SK-N-SH (cell line): ENCODE results near the gene ZNF622. TPM values are rescaled to one million over a fixed set of nuclear protein-coding genes. Genes with fewer than 3 reads are reported as not detected.

Experiments
- CTCF ChIA-PET: fragments of 300-600, 350-600 bp; formaldehyde crosslinking; extraction: SDS; loops from one replicate; lab custom pipeline; 2021; lab: Yijun Ruan, JAX
- POLR2A ChIA-PET: fragments of 350-600 bp; sonication (Branson Sonifier 250); formaldehyde crosslinking; extraction: SDS; loops from one replicate; lab custom pipeline; 2020; ENCODE audit warnings: antibody characterized with exemption, inconsistent platforms; lab: Yijun Ruan, JAX
- DNase-seq: peaks from one replicate; pipeline ENCODE4 v3.0.0; 2012
- H2AFZ ChIP-seq: fragments of 200-600 bp; sonication (generic); 2 replicates; pipeline ENCODE4 v1.8.1; 2016; ENCODE audit warnings: antibody characterized with exemption, mild to moderate bottlenecking, low read depth
- H3F3A ChIP-seq: fragments of 200-600 bp; sonication (generic); replicated peaks from 2 replicates; pipeline ENCODE3; 2016; ENCODE audit warnings: antibody characterized with exemption, mild to moderate bottlenecking; ENCODE audit not compliant: insufficient read depth
- H3K27ac ChIP-seq, 2 experiments: fragments of 200-500 bp in 1 of 2; fragments of 200-600 bp in 1 of 2; sonication (Bioruptor generic) in 1 of 2; sonication (generic), shearing (Covaris generic) in 1 of 2; 2 replicates each; pipeline versions ENCODE4 v1.5.1 to v1.6.1; 2014 to 2016; ENCODE audit warnings: low read depth in 2 of 2, inconsistent platforms in 1 of 2, low read length in 1 of 2, mild to moderate bottlenecking in 1 of 2, mixed read lengths in 1 of 2
- H3K27me3 ChIP-seq: fragments of 200-600 bp; sonication (generic), shearing (Covaris generic); 2 replicates; pipeline ENCODE4 v1.6.1; 2016; ENCODE audit warnings: mixed run types; ENCODE audit not compliant: insufficient read depth
- H3K36me3 ChIP-seq, 2 experiments: fragments of 200-500 bp in 1 of 2; fragments of 200-600 bp in 1 of 2; sonication (Bioruptor generic) in 1 of 2; sonication (generic) in 1 of 2; replicated peaks in 1 of 2; 2 replicates each; pipeline versions ENCODE3 to v1.5.1; 2014 to 2016; ENCODE audit warnings: low read length in 1 of 2, mild to moderate bottlenecking in 1 of 2; ENCODE audit not compliant: insufficient read depth in 2 of 2, control insufficient read depth in 1 of 2
- H3K4me1 ChIP-seq, 2 experiments: fragments of 200-500 bp in 1 of 2; fragments of 200-600 bp in 1 of 2; sonication (Bioruptor generic) in 1 of 2; sonication (generic), shearing (Covaris generic) in 1 of 2; 2 replicates each; pipeline versions ENCODE4 v1.5.1 to v1.6.1; 2014 to 2016; ENCODE audit warnings: low read depth in 1 of 2, low read length in 1 of 2, mixed run types in 1 of 2; ENCODE audit not compliant: insufficient read depth in 2 of 2, control insufficient read depth in 1 of 2
- H3K4me2 ChIP-seq: fragments of 200-600 bp; sonication (generic), shearing (Covaris generic); 2 replicates; pipeline ENCODE4 v1.6.1; 2017; ENCODE audit warnings: mixed run types
- H3K4me3 ChIP-seq, 2 experiments: fragments of 200-500 bp in 1 of 2; fragments of 200-600 bp in 1 of 2; sonication (Bioruptor generic) in 1 of 2; sonication (generic), shearing (Covaris generic) in 1 of 2; 2 replicates each; pipeline versions ENCODE4 v1.5.1 to v1.8.1; 2014 to 2016; ENCODE audit warnings: low read depth in 2 of 2, inconsistent platforms in 1 of 2, low read length in 1 of 2, mild to moderate bottlenecking in 1 of 2, mixed read lengths in 1 of 2, moderate library complexity in 1 of 2
- H3K79me2 ChIP-seq: fragments of 200-600 bp; sonication (generic); 2 replicates; pipeline ENCODE4 v1.8.1; 2017; ENCODE audit warnings: mild to moderate bottlenecking; ENCODE audit not compliant: insufficient read depth
- H3K9ac ChIP-seq: fragments of 200-600 bp; sonication (generic); 2 replicates; pipeline ENCODE4 v1.6.1; 2017; ENCODE audit warnings: mixed run types
- H3K9me2 ChIP-seq: fragments of 200-600 bp; sonication (generic); 2 replicates; pipeline ENCODE4 v1.6.1; 2017; ENCODE audit warnings: mixed run types
- H3K9me3 ChIP-seq: fragments of 200-600 bp; sonication (generic); 2 replicates; pipeline ENCODE4 v1.6.1; 2017; ENCODE audit warnings: mixed run types, mild to moderate bottlenecking, moderate library complexity
- H4K20me1 ChIP-seq: fragments of 200-600 bp; sonication (generic); 2 replicates; pipeline ENCODE4 v1.6.1; 2017; ENCODE audit warnings: mild to moderate bottlenecking, mixed run types; ENCODE audit not compliant: insufficient read depth
- CHD2 ChIP-seq: fragments of 150-350 bp; IDR thresholded peaks from 2 replicates; pipeline ENCODE4 v1.6.1; 2018; ENCODE audit warnings: low read length; ENCODE audit not compliant: partially characterized antibody
- ELF1 ChIP-seq: IDR thresholded peaks from 2 replicates; pipeline ENCODE4 v1.4.0; 2012
- EP300 ChIP-seq, 2 experiments: IDR thresholded peaks; 2 replicates each; pipeline versions ENCODE4 v1.4.0 to v1.6.1; 2012; ENCODE audit warnings: borderline replicate concordance in 1 of 2, low read depth in 1 of 2, low read length in 1 of 2
- FOSL2 ChIP-seq: IDR thresholded peaks from 2 replicates; pipeline ENCODE4 v1.4.0; 2012; ENCODE audit warnings: low read depth, mild to moderate bottlenecking, moderate library complexity, borderline replicate concordance
- FOXM1 ChIP-seq: IDR thresholded peaks from 2 replicates; pipeline ENCODE4 v1.4.0; 2012; ENCODE audit warnings: low read depth, mild to moderate bottlenecking
- GATA2 ChIP-seq: sonication (generic); formaldehyde crosslinking; IDR thresholded peaks from 2 replicates; pipeline ENCODE4 v1.5.0; 2020; ENCODE audit warnings: mild to moderate bottlenecking, missing genetic modification reagents
- JUND ChIP-seq: IDR thresholded peaks from 2 replicates; pipeline ENCODE4 v1.4.0; 2012
- MAX ChIP-seq: IDR thresholded peaks from 2 replicates; pipeline ENCODE4 v1.4.0; 2012; ENCODE audit warnings: low read depth
- NRF1 ChIP-seq: IDR thresholded peaks from 2 replicates; pipeline ENCODE4 v1.6.1; 2012; ENCODE audit warnings: low read depth, mild to moderate bottlenecking, low read length
- PBX3 ChIP-seq: IDR thresholded peaks from 2 replicates; pipeline ENCODE4; 2012
- POLR2AphosphoS5 ChIP-seq: IDR thresholded peaks from 2 replicates; pipeline ENCODE4 v1.6.1; 2012; ENCODE audit warnings: low read depth, low read length
- RAD21 ChIP-seq: IDR thresholded peaks from 2 replicates; pipeline ENCODE4 v1.6.1; 2012; ENCODE audit warnings: mild to moderate bottlenecking, low read length
- RCOR1 ChIP-seq: fragments of 150-350 bp; IDR thresholded peaks from 2 replicates; pipeline ENCODE4 v1.6.1; 2017; ENCODE audit warnings: antibody characterized with exemption, low read length
- RFX5 ChIP-seq: IDR thresholded peaks from 2 replicates; pipeline ENCODE4 v1.6.1; 2012; ENCODE audit warnings: mild to moderate bottlenecking, improper control_type of control experiment, low read length
- RXRA ChIP-seq: IDR thresholded peaks from 2 replicates; pipeline ENCODE4 v1.4.0; 2012; ENCODE audit warnings: low read depth, mild to moderate bottlenecking, borderline replicate concordance
- USF1 ChIP-seq: IDR thresholded peaks from 2 replicates; pipeline ENCODE4 v1.4.0; 2012; ENCODE audit warnings: low read depth, borderline replicate concordance
- WGBS: methylation state at CpG from one replicate; pipeline ENCODE4 v1.1.6; 2017; ENCODE audit warnings: low lambda C conversion rate; 5-methylcytosine and 5-hydroxymethylcytosine counted together
- polyA plus RNA-seq, 3 experiments: library from polyadenylated mRNA; depleted of rRNA; stranded (reverse); fragments of >200 nt; gene quantifications; 2 replicates each; pipeline ENCODE4 v1.2.3, GENCODE V29; 2012
- TF ChIP-seq, protein P1 (sequence below): fragments of 150-350 bp; IDR thresholded peaks from 2 replicates; pipeline ENCODE4 v1.6.1; 2016; ENCODE audit warnings: mild to moderate bottlenecking, low read depth, low read length
- TF ChIP-seq, protein P2 (sequence below): IDR thresholded peaks from 2 replicates; pipeline ENCODE4 v1.6.1; 2012; ENCODE audit warnings: mild to moderate bottlenecking, low read depth, low read length, moderate library complexity
- TF ChIP-seq, protein P3 (sequence below): fragments of 200-600 bp; sonication (generic); IDR thresholded peaks from 2 replicates; pipeline ENCODE4 v1.6.1; 2017; ENCODE audit warnings: antibody characterized with exemption, mild to moderate bottlenecking, moderate library complexity

The ZNF622 gene
- polyA plus RNA-seq, 1 of the 3 experiments (the other 2 are of a cell fraction): 20.0 TPM

DNA sequence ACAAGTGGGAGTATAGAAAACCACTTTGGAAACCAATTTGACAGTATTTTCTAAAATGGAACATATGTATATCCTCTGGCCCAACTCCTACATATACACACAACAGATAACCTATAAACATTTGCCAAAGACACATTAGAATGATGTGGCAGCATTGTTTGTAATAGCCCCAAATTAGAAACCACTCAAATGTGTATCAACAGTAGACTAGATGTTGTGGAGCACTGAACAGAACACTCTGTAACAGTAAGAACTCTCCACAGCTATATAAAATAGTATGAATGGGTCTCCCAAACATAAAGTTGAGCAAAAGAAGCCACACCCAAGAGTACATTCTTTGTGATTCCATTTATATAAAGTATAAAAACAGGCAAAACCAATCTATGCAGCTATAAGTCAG lies 6.1 kb downstream of the ZNF622 start:
- ChIA-PET CTCF (interaction anchor here (1.0 to 1.8 kb wide), 2 partner anchors 298 to 299 kb away, joined by 6 read pairs; no protein-coding TSS in a partner anchor), POLR2A (interaction anchor here (0.6 kb wide), 1 partner anchor 10 kb away, joined by 3 read pairs; no protein-coding TSS in a partner anchor)
- no peaks in the 10 kb centered on the region for H3K9me2 ChIP-seq
- no peaks in the 10 kb centered on the region for H3K9me3 ChIP-seq
- H3K4me3 ChIP-seq: no peak overlapping the region
- no peak overlapping the region for H3K27ac ChIP-seq
- peaks cover 0 to 13% of the 10 kb centered on the region in 2 experiments; a peak in 2 of 4 replicates for H3K4me1 ChIP-seq
- DNase-seq: no peak
- peaks cover 33% of the 10 kb centered on the region for H4K20me1 ChIP-seq
- no peak overlapping the region for H3K4me2 ChIP-seq
- H3K79me2 ChIP-seq: peaks cover 69% of the 10 kb centered on the region
- peaks cover 11% of the 10 kb centered on the region for H3F3A ChIP-seq
- peaks cover 69 to 85% of the 10 kb centered on the region in 2 experiments for H3K36me3 ChIP-seq
- H2AFZ ChIP-seq: no peak overlapping the region
- no peaks in the 10 kb centered on the region for H3K27me3 ChIP-seq
- TF ChIP-seq POLR2AphosphoS5 (no peak), GATA2 (CRISPR knock-in tag) (no peak), FOSL2 (no peak), RXRA (no peak), CHD2 (no peak), EP300 (IDR thresholded peaks at IDR 0.05; ENCODE audit: borderline replicate concordance in 1 of 2, low read depth in 1 of 2, low read length in 1 of 2) (no peak), FOXM1 (no peak), USF1 (no peak), MAX (no peak), RCOR1 (no peak), NRF1 (no peak)
- TF ChIP-seq, protein P1, sequence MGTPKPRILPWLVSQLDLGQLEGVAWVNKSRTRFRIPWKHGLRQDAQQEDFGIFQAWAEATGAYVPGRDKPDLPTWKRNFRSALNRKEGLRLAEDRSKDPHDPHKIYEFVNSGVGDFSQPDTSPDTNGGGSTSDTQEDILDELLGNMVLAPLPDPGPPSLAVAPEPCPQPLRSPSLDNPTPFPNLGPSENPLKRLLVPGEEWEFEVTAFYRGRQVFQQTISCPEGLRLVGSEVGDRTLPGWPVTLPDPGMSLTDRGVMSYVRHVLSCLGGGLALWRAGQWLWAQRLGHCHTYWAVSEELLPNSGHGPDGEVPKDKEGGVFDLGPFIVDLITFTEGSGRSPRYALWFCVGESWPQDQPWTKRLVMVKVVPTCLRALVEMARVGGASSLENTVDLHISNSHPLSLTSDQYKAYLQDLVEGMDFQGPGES: no peak
- no peak overlapping the region for H3K9ac ChIP-seq

GRCh38 chr5:16457853-16458252 lies 7.7 kb downstream of the ZNF622 start:
- no peak overlapping the region for H3K4me2 ChIP-seq
- 64% methylated on average over 1 of the region's 1 CpG for WGBS
- TF ChIP-seq ELF1 (no peak), FOXM1 (no peak), RFX5 (no peak), FOSL2 (no peak), CHD2 (no peak), RCOR1 (no peak), JUND (no peak), RAD21 (no peak), PBX3 (no peak)
- TF ChIP-seq, protein P2, sequence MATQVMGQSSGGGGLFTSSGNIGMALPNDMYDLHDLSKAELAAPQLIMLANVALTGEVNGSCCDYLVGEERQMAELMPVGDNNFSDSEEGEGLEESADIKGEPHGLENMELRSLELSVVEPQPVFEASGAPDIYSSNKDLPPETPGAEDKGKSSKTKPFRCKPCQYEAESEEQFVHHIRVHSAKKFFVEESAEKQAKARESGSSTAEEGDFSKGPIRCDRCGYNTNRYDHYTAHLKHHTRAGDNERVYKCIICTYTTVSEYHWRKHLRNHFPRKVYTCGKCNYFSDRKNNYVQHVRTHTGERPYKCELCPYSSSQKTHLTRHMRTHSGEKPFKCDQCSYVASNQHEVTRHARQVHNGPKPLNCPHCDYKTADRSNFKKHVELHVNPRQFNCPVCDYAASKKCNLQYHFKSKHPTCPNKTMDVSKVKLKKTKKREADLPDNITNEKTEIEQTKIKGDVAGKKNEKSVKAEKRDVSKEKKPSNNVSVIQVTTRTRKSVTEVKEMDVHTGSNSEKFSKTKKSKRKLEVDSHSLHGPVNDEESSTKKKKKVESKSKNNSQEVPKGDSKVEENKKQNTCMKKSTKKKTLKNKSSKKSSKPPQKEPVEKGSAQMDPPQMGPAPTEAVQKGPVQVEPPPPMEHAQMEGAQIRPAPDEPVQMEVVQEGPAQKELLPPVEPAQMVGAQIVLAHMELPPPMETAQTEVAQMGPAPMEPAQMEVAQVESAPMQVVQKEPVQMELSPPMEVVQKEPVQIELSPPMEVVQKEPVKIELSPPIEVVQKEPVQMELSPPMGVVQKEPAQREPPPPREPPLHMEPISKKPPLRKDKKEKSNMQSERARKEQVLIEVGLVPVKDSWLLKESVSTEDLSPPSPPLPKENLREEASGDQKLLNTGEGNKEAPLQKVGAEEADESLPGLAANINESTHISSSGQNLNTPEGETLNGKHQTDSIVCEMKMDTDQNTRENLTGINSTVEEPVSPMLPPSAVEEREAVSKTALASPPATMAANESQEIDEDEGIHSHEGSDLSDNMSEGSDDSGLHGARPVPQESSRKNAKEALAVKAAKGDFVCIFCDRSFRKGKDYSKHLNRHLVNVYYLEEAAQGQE: no peak
- TF ChIP-seq, protein P3, sequence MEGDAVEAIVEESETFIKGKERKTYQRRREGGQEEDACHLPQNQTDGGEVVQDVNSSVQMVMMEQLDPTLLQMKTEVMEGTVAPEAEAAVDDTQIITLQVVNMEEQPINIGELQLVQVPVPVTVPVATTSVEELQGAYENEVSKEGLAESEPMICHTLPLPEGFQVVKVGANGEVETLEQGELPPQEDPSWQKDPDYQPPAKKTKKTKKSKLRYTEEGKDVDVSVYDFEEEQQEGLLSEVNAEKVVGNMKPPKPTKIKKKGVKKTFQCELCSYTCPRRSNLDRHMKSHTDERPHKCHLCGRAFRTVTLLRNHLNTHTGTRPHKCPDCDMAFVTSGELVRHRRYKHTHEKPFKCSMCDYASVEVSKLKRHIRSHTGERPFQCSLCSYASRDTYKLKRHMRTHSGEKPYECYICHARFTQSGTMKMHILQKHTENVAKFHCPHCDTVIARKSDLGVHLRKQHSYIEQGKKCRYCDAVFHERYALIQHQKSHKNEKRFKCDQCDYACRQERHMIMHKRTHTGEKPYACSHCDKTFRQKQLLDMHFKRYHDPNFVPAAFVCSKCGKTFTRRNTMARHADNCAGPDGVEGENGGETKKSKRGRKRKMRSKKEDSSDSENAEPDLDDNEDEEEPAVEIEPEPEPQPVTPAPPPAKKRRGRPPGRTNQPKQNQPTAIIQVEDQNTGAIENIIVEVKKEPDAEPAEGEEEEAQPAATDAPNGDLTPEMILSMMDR: no peak

More at GRCh38 chr5:16457853-16458252, 7.7 kb downstream of the ZNF622 start:
- ChIA-PET POLR2A (interaction anchor here (1.2 kb wide), 1 partner anchor 278 kb away, joined by 5 read pairs; the partner anchor contains the start of gene MARCHF11), CTCF (interaction anchor here (0.7 to 7.6 kb wide), 8 partner anchors 8 to 746 kb away, joined by 3 to 96 read pairs (median 4); partner anchors contain the start of gene MARCHF11)
- peaks cover 65 to 85% of the 10 kb centered on the region in 2 experiments for H3K36me3 ChIP-seq
- no peak overlapping the region for H2AFZ ChIP-seq
- H3K4me1 ChIP-seq: peaks cover 0 to 7% of the 10 kb centered on the region in 2 experiments; a peak in 2 of 4 replicates
- no peak overlapping the region for H3K4me3 ChIP-seq
- peaks cover 60% of the 10 kb centered on the region; the same call in 1 of the 2 replicates for H3K79me2 ChIP-seq
- H3K27me3 ChIP-seq: no peaks in the 10 kb centered on the region
- H3K9me2 ChIP-seq: no peaks in the 10 kb centered on the region
- H3F3A ChIP-seq: peaks cover 11% of the 10 kb centered on the region
- peaks cover 38% of the 10 kb centered on the region for H4K20me1 ChIP-seq
- H3K27ac ChIP-seq: no peak overlapping the region; a peak in 1 of 4 replicates
- no peak for DNase-seq
- no peaks in the 10 kb centered on the region for H3K9me3 ChIP-seq
- H3K9ac ChIP-seq: no peak overlapping the region
